ENCODE data around the gene FRMD5. TPM values are rescaled to one million over a fixed set of nuclear protein-coding genes. Genes with fewer than 3 reads are reported as not detected.

Gene FRMD5
- total RNA-seq, 1 experiment from 2014 or later = 3.9 TPM

- no peak for TF ChIP-seq CTCF (conservative IDR thresholded peaks at IDR 0.05)
- H3T11ph ChIP-seq (ENCODE audit: low read length) = no peak overlapping the region
- H3K4ac ChIP-seq (ENCODE audit: low read depth, low read length) = no peak overlapping the region
- Mint-ChIP-seq H3K36me3 (ENCODE audit: insufficient read depth in 1 of 3, low read depth in 3 of 3) (peaks cover 18 to 66% (median 63%) of the 10 kb centered on the region in 3 experiments; a peak in 6 of 7 replicates), H3K9me3 (no peaks in the 10 kb centered on the region), H3K4me1 (no peaks in the 10 kb centered on the region), H3K27ac (no peak overlapping the region), H3K27me3 (ENCODE audit: low read depth) (no peaks in the 10 kb centered on the region), H3K4me3 (no peak overlapping the region)
- H3K18ac ChIP-seq (ENCODE audit: insufficient read length, low read depth, low read length) = no peak overlapping the region
- H3K4me1 ChIP-seq (ENCODE audit: insufficient read depth, low read length) = no peaks in the 10 kb centered on the region
- no peak overlapping the region for H3K56ac ChIP-seq (ENCODE audit: insufficient read length, low read depth, low read length)
- H4K20me1 ChIP-seq (ENCODE audit: control insufficient read depth, insufficient read depth, insufficient read length) = no peaks in the 10 kb centered on the region
- no peak overlapping the region for H2BK120ac ChIP-seq (ENCODE audit: low read depth, low read length, poor library complexity, severe bottlenecking)
- no peaks in the 10 kb centered on the region for H3K27me3 ChIP-seq (ENCODE audit: insufficient read depth, low read length)
- H3K23ac ChIP-seq (ENCODE audit: insufficient read length, low read depth, low read length) = no peak overlapping the region
- H4K8ac ChIP-seq (replicated peaks; ENCODE audit: insufficient read length, low read depth, low read length) = no peak overlapping the region
- no peak overlapping the region for H2BK5ac ChIP-seq (ENCODE audit: insufficient read length, low read length)
- no peaks in the 10 kb centered on the region for H3K23me2 ChIP-seq (ENCODE audit: insufficient read length, low read depth, low read length, poor library complexity, severe bottlenecking)
- H2BK20ac ChIP-seq (ENCODE audit: low read depth, low read length, poor library complexity, severe bottlenecking) = no peak overlapping the region
- H2AK5ac ChIP-seq (ENCODE audit: insufficient read length, low read length) = no peak overlapping the region
- H3K14ac ChIP-seq (ENCODE audit: insufficient read depth, low read length) = no peak overlapping the region
- H4K5ac ChIP-seq (ENCODE audit: insufficient read length, low read depth, low read length) = no peak overlapping the region
- DNase-seq = no peak
- H3K9me3 ChIP-seq (ENCODE audit: control insufficient read depth, low read depth, low read length) = no peaks in the 10 kb centered on the region
- H4K91ac ChIP-seq (ENCODE audit: insufficient read length, low read depth, low read length) = no peak overlapping the region
- no peak overlapping the region for H2AFZ ChIP-seq (ENCODE audit: low read length)
- H3K27ac ChIP-seq (ENCODE audit: insufficient read length, low read depth, low read length) = no peak overlapping the region
- WGBS (ENCODE audit: extremely low coverage, insufficient read length, low lambda C conversion rate) = no CpG with 5 or more reads among the region's 6 CpGs
- no peaks in the 10 kb centered on the region for H3K79me1 ChIP-seq (ENCODE audit: insufficient read depth, low read depth, low read length, poor library complexity, severe bottlenecking)
- H3K4me2 ChIP-seq (ENCODE audit: insufficient read depth, insufficient read length, low read length) = no peak overlapping the region
- H3K9ac ChIP-seq (ENCODE audit: extremely low read depth, insufficient read length, low read length) = no peak overlapping the region
- H2BK12ac ChIP-seq (ENCODE audit: insufficient read length, low read depth, low read length) = no peak overlapping the region
- H3K79me2 ChIP-seq (ENCODE audit: insufficient read depth, low read length) = no peaks in the 10 kb centered on the region
- no peak overlapping the region for H2BK15ac ChIP-seq (ENCODE audit: low read depth, low read length)
Observed at GRCh38 chr15:43854801-43855200, 340.3 kb downstream of the FRMD5 start.
